Placental epithelial cell (primary cell): ENCODE data around the gene OSBP2. TPM values are rescaled to one million over a fixed set of nuclear protein-coding genes. Genes with fewer than 3 reads are reported as not detected.

Experiments used
- small RNA-seq: library from RNA; depleted of rRNA; stranded (forward); fragments of <200 nt; gene quantifications from one replicate; pipeline ENCODE3, GENCODE V24; 2012
- total RNA-seq: library from RNA; depleted of rRNA; stranded (reverse); fragments of >200 nt; gene quantifications from 2 replicates; pipeline ENCODE4 v1.2.3, GENCODE V29; 2012

OSBP2 gene
- total RNA-seq, result 0.11 and 1.2 TPM in 2 replicates

GRCh38 chr22:30694640-30695350, at the start of gene OSBP2:
OSBP2 (plus strand) TSS chr22:30694874; CDS start chr22:30694910, 36 bp downstream.

GRCh38 chr22:30667494-30668385, 26.9 kb upstream of the OSBP2 start, which contains the start of gene DUSP18:
DUSP18 (minus strand) TSS chr22:30667875; CDS start chr22:30664003, 3,872 bp downstream.

Small RNA genes within 50 kb of the gene (small RNA-seq; reads per million reads assigned to genes)
- gene MIR3200, result 1.8 reads per million, percentile 75 among the genes with 10 or more reads in this experiment

Other genes starting within 250 kb of the OSBP2 start
- not detected in 2 replicates for gene SEC14L3, start 222.9 kb upstream of the OSBP2 start, total RNA-seq
- gene SEC14L4, start 189.2 kb upstream of the OSBP2 start, total RNA-seq, result not detected in 2 replicates
- gene SEC14L6, start 148.1 kb upstream of the OSBP2 start, total RNA-seq, result not detected in 2 replicates
- 0.39 and 1.3 TPM in 2 replicates for gene GAL3ST1, start 120.2 kb upstream of the OSBP2 start, total RNA-seq
- 45.1 and 47.9 TPM in 2 replicates for gene PES1, start 103.0 kb upstream of the OSBP2 start, total RNA-seq
- gene TCN2, start 87.7 kb upstream of the OSBP2 start, total RNA-seq, result 11.9 and 49.5 TPM in 2 replicates
- 2.4 and 3.9 TPM in 2 replicates for gene SLC35E4, start 59.1 kb upstream of the OSBP2 start, total RNA-seq
- gene DUSP18, start 27.0 kb upstream of the OSBP2 start, total RNA-seq, result 13.0 and 16.9 TPM in 2 replicates